ENCODE data around the gene PRDM9. TPM values are rescaled to one million over a fixed set of nuclear protein-coding genes. Genes with fewer than 3 reads are reported as not detected.

The PRDM9 gene
- total RNA-seq, 1 experiment from 2014 or later, result not detected

DNA sequence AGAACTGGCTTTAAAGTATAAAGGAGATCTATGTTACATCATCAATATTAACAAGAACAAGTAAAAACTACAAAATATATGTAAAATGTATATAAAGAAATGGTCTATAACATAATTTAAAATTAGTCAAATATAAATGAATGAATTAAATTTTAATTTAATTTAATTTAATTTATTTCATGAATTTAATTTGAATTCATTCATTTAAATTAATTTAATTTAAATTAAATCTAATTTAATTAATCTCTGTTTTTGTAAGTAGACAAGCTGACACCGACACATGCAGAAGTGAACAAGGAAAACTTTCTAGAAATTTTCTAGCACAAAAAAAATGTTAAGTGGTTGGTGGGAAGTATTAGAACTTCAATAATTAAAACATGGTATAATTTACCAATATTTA is 10.8 kb upstream of the PRDM9 start:
- Mint-ChIP-seq H3K27me3 (ENCODE audit: low read depth) (no peaks in the 10 kb centered on the region; the same call in 1 of the 2 replicates), H3K9me3 (no peaks in the 10 kb centered on the region; a peak in 2 of 5 replicates), H3K4me1 (no peaks in the 10 kb centered on the region), H3K27ac (no peak overlapping the region), H3K4me3 (no peak overlapping the region), H3K36me3 (ENCODE audit: insufficient read depth in 1 of 3, low read depth in 3 of 3) (no peaks in the 10 kb centered on the region; a peak in 1 of 7 replicates)
- TF ChIP-seq CTCF (conservative IDR thresholded peaks at IDR 0.05), result no peak
- Histone ChIP-seq H2BK15ac (ENCODE audit: low read depth, low read length) (no peak overlapping the region), H3K9ac (ENCODE audit: extremely low read depth, insufficient read length, low read length) (no peak overlapping the region), H3K4me1 (ENCODE audit: insufficient read depth, low read length) (no peaks in the 10 kb centered on the region), H2BK5ac (ENCODE audit: insufficient read length, low read length) (no peak overlapping the region), H3K4me2 (ENCODE audit: insufficient read depth, insufficient read length, low read length) (no peak overlapping the region), H4K20me1 (ENCODE audit: control insufficient read depth, insufficient read depth, insufficient read length) (no peaks in the 10 kb centered on the region), H4K8ac (replicated peaks; ENCODE audit: insufficient read length, low read depth, low read length) (no peak overlapping the region), H3K27me3 (ENCODE audit: insufficient read depth, low read length) (no peaks in the 10 kb centered on the region), H3K18ac (ENCODE audit: insufficient read length, low read depth, low read length) (no peak overlapping the region), H4K5ac (ENCODE audit: insufficient read length, low read depth, low read length) (no peak overlapping the region), H2BK120ac (ENCODE audit: low read depth, low read length, poor library complexity, severe bottlenecking) (no peak overlapping the region), H3K23ac (ENCODE audit: insufficient read length, low read depth, low read length) (no peak overlapping the region), H3K4ac (ENCODE audit: low read depth, low read length) (no peak overlapping the region), H3K79me2 (ENCODE audit: insufficient read depth, low read length) (no peaks in the 10 kb centered on the region), H3T11ph (ENCODE audit: low read length) (no peak overlapping the region), H2AK5ac (ENCODE audit: insufficient read length, low read length) (no peak overlapping the region), H3K56ac (ENCODE audit: insufficient read length, low read depth, low read length) (no peak overlapping the region), H3K27ac (ENCODE audit: insufficient read length, low read depth, low read length) (no peak overlapping the region), H2BK12ac (ENCODE audit: insufficient read length, low read depth, low read length) (no peak overlapping the region), H3K9me3 (ENCODE audit: control insufficient read depth, low read depth, low read length) (no peaks in the 10 kb centered on the region), H2BK20ac (ENCODE audit: low read depth, low read length, poor library complexity, severe bottlenecking) (no peak overlapping the region), H3K14ac (ENCODE audit: insufficient read depth, low read length) (no peak overlapping the region), H3K23me2 (ENCODE audit: insufficient read length, low read depth, low read length, poor library complexity, severe bottlenecking) (no peaks in the 10 kb centered on the region), H4K91ac (ENCODE audit: insufficient read length, low read depth, low read length) (no peak overlapping the region), H2AFZ (ENCODE audit: low read length) (no peak overlapping the region), H3K79me1 (ENCODE audit: insufficient read depth, low read depth, low read length, poor library complexity, severe bottlenecking) (no peaks in the 10 kb centered on the region)
- no CpG with 5 or more reads among the region's 1 CpG for WGBS (ENCODE audit: extremely low coverage, insufficient read length, low lambda C conversion rate)
- DNase-seq, result no peak

Data from H9 (cell line).